Endothelial cell of umbilical vein (primary cell): Measurements from ENCODE around the gene RMND5B.
"Not testable (repeated sequence)": the region's sequence is repeated elsewhere in the genome, so short reads cannot be mapped to it uniquely, and the experiment has no call there.

ENCODE experiments used
- CTCF ChIP-seq, 2 donors: IDR thresholded peaks; 1 replicate in 1 of 2; 2 replicates in 1 of 2; pipeline ENCODE4 v1.5.1; 2011; ENCODE audit warnings: low read length in 2 of 2, mild to moderate bottlenecking in 2 of 2, moderate library complexity in 2 of 2, control low read depth in 1 of 2, inconsistent platforms in 1 of 2, low read depth in 1 of 2; ENCODE audit not compliant: insufficient read depth in 1 of 2; ENCODE audit errors: extremely low read depth in 1 of 2
- EZH2 ChIP-seq: IDR thresholded peaks from 2 replicates; pipeline ENCODE4 v1.6.1; 2012; ENCODE audit warnings: borderline replicate concordance, low read depth, mild to moderate bottlenecking, moderate library complexity, low read length, inconsistent platforms; ENCODE audit not compliant: severe bottlenecking
- FOS ChIP-seq: IDR thresholded peaks from 2 replicates; pipeline ENCODE4 v1.6.1; 2011; ENCODE audit warnings: mild to moderate bottlenecking, low read length, moderate library complexity, borderline replicate concordance; ENCODE audit not compliant: insufficient read depth
- GATA2 ChIP-seq: IDR thresholded peaks from 2 replicates; pipeline ENCODE4 v1.7.0; 2011; ENCODE audit warnings: low read depth, mild to moderate bottlenecking, moderate library complexity, mixed read lengths, low read length; ENCODE audit not compliant: insufficient read length, insufficient read depth
- MAX ChIP-seq: IDR thresholded peaks from 2 replicates; pipeline ENCODE4 v1.6.1; 2011; ENCODE audit not compliant: insufficient read depth, insufficient read length
- MYC ChIP-seq: IDR thresholded peaks from one replicate; pipeline ENCODE4 v1.6.1; 2011; ENCODE audit warnings: mild to moderate bottlenecking, low read depth, low read length
- POLR2A ChIP-seq: IDR thresholded peaks from 2 replicates; pipeline ENCODE4 v1.6.1; 2012; ENCODE audit warnings: low read depth, mild to moderate bottlenecking, control low read depth, low read length
- POLR2AphosphoS5 ChIP-seq: IDR thresholded peaks from 2 replicates; pipeline ENCODE4 v1.6.1; 2012; ENCODE audit warnings: low read depth, mild to moderate bottlenecking, control low read depth, low read length, moderate library complexity; ENCODE audit not compliant: insufficient read depth

GRCh38 chr5:178127300-178128009 lies 3.4 kb upstream of the RMND5B start:
- TF ChIP-seq FOS; MYC; CTCF (IDR thresholded peaks at IDR 0.05; ENCODE audit: extremely low read depth in 1 of 2, insufficient read depth in 1 of 2, low read depth in 1 of 2, low read length in 2 of 2); POLR2AphosphoS5; POLR2A; GATA2; EZH2; MAX: not testable (repeated sequence)
